Immature natural killer cell (primary cell): ENCODE data around the gene SYNE1. TPM values are rescaled to one million over a fixed set of nuclear protein-coding genes. Genes with fewer than 3 reads are reported as not detected.

ENCODE experiments used
- DNase-seq, 3 donors: peaks; one replicate each; pipeline ENCODE4 v3.0.0; 2022; ENCODE audit warnings: mixed read lengths in 1 of 3
- H3K27ac Mint-ChIP-seq, 6 donors: one replicate each; pipeline ENCODE4 v1.8.0; 2020; ENCODE audit warnings: mixed read lengths in 6 of 6, mild to moderate bottlenecking in 5 of 6, inconsistent platforms in 4 of 6, moderate library complexity in 3 of 6
- H3K27me3 Mint-ChIP-seq, 3 donors: one replicate each; pipeline ENCODE4 v1.8.0; 2020 to 2021; ENCODE audit warnings: low read depth in 3 of 3, mild to moderate bottlenecking in 3 of 3, mixed read lengths in 3 of 3, moderate library complexity in 3 of 3, inconsistent platforms in 1 of 3
- H3K36me3 Mint-ChIP-seq, 3 donors: one replicate each; pipeline ENCODE4 v1.8.0; 2020; ENCODE audit warnings: mixed read lengths in 3 of 3, inconsistent platforms in 2 of 3, mild to moderate bottlenecking in 2 of 3
- H3K4me1 Mint-ChIP-seq, 2 donors: one replicate each; pipeline ENCODE4 v1.8.0; 2020; ENCODE audit warnings: inconsistent platforms in 2 of 2, mild to moderate bottlenecking in 2 of 2, mixed read lengths in 2 of 2, moderate library complexity in 1 of 2
- H3K4me3 Mint-ChIP-seq, 5 donors: one replicate each; pipeline ENCODE4 v1.8.0; 2020; ENCODE audit warnings: mild to moderate bottlenecking in 5 of 5, mixed read lengths in 5 of 5, inconsistent platforms in 3 of 5, moderate library complexity in 3 of 5
- H3K9me3 Mint-ChIP-seq, 6 donors: one replicate each; pipeline ENCODE4 v1.8.0; 2020; ENCODE audit warnings: mild to moderate bottlenecking in 6 of 6, mixed read lengths in 6 of 6, inconsistent platforms in 4 of 6, moderate library complexity in 3 of 6
- polyA plus RNA-seq, 3 donors: library from polyadenylated mRNA; unstranded; fragments of 300-500 nt; fragmentation: Illumina TruSeq; gene quantifications; one replicate each; pipeline ENCODE4 v1.2.3, GENCODE V29; 2021

SYNE1 gene
- polyA plus RNA-seq, 3 donors from 2014 or later: 25.9 to 117 (median 27.9) TPM

DNA sequence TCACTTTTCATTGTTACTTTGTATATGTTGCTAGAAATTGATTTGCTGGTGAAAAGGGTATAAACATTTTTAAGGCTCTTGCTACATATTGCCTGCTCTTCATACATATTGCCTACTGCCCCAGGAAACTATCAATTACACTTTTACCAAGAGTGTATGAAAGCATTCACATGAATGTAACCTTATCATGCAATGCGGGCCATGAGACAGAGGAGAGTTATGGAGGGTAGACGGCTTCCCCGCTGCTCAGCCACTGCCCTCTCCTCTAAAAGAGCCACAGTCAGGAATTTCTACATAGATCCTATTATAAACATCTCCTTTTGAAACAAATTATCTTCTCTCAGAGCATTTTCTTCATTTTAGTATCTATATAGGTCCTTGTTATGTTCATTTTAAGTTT lies 565.3 kb downstream of the SYNE1 start:
- H3K4me3 Mint-ChIP-seq: no peak overlapping the region
- peaks cover 5 to 11% (median 10%) of the 10 kb centered on the region in 3 donors for H3K27me3 Mint-ChIP-seq
- peaks cover 0 to 10% (median 3%) of the 10 kb centered on the region in 3 donors for H3K36me3 Mint-ChIP-seq
- H3K27ac Mint-ChIP-seq: no peak overlapping the region
- no peak for DNase-seq
- no peaks in the 10 kb centered on the region for H3K4me1 Mint-ChIP-seq
- H3K9me3 Mint-ChIP-seq: peaks cover 10 to 24% (median 13%) of the 10 kb centered on the region in 6 donors

Other genes starting within 250 kb of the SYNE1 start
- gene MYCT1, start 60.5 kb upstream of the SYNE1 start, polyA plus RNA-seq: under 1 TPM in 1 of 3 donors, not detected in 2; 0.30 TPM
- gene VIP, start 113.4 kb upstream of the SYNE1 start, polyA plus RNA-seq: not detected